ENCODE measurements around the gene CD164L2. TPM values are rescaled to one million over a fixed set of nuclear protein-coding genes. Genes with fewer than 3 reads are reported as not detected.
A peak's percentile ranks its signal among the peaks of the same experiment; 100 is the strongest.

CD164L2 gene
- total RNA-seq, 4 donors from 2014 or later: not detected

DNA sequence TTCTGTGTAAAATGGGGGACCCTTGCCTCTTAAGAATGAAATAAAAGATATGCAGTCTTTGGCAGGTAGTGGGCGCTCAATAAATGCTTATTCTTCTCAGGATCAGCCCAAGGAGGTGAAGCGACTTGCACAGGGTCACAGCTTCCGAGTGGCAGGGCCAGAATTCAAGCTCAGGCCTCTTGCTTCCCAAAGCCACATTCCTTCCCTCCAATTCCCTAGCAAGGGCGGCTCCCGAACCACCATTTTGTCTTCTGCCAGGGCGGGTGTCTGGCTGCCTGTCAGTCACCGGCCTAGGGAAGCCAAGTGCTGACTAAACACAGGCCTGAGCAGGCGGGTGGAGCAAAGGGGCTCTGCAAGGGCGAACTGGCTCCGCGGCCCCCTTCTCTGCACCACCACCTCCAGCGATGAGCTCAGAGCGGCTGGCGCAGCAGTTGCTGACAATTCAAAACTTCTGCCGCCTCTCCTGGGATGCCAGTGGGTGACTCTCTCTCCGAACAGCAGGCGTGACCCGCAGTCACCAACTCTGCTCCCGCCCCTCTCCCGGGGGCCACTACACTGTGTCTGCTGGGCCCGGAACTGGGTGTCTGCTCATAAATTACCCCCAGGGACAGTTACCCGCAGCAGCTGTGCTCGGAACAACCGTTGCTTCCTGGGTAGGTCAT lies 20.1 kb upstream of the CD164L2 start:
- peak; percentile 95 for DNase-seq (ENCODE audit: extremely low spot score)
- TF ChIP-seq, protein P1, sequence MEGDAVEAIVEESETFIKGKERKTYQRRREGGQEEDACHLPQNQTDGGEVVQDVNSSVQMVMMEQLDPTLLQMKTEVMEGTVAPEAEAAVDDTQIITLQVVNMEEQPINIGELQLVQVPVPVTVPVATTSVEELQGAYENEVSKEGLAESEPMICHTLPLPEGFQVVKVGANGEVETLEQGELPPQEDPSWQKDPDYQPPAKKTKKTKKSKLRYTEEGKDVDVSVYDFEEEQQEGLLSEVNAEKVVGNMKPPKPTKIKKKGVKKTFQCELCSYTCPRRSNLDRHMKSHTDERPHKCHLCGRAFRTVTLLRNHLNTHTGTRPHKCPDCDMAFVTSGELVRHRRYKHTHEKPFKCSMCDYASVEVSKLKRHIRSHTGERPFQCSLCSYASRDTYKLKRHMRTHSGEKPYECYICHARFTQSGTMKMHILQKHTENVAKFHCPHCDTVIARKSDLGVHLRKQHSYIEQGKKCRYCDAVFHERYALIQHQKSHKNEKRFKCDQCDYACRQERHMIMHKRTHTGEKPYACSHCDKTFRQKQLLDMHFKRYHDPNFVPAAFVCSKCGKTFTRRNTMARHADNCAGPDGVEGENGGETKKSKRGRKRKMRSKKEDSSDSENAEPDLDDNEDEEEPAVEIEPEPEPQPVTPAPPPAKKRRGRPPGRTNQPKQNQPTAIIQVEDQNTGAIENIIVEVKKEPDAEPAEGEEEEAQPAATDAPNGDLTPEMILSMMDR (IDR thresholded peaks at IDR 0.05): peak in 1 of 3 experiments; percentile 17
- TF ChIP-seq EP300 (IDR thresholded peaks at IDR 0.05) (no peak), POLR2AphosphoS5 (IDR thresholded peaks at IDR 0.05) (peak; percentile 36 to 37)
- WGBS: 27% methylated on average over 18 of the region's 24 CpGs
- Histone ChIP-seq H3K27ac (replicated peaks in 1 of 4) (peak overlapping the region; percentile 73 to 79 (median 76)), H3K9me3 (no peaks in the 10 kb centered on the region), H3K36me3 (peaks cover 8 to 24% (median 21%) of the 10 kb centered on the region in 4 donors), H3K4me1 (peaks cover 78 to 88% (median 82%) of the 10 kb centered on the region in 4 donors), H3K27me3 (no peaks in the 10 kb centered on the region), H3K4me3 (peak overlapping the region in 3 of 4 donors; percentile 7 to 41 (median 9))
- intact Hi-C loops (cut with DNase I): loop anchor here (5.0 kb wide), 1 partner anchor 204 kb away; no protein-coding TSS in a partner anchor

DNA sequence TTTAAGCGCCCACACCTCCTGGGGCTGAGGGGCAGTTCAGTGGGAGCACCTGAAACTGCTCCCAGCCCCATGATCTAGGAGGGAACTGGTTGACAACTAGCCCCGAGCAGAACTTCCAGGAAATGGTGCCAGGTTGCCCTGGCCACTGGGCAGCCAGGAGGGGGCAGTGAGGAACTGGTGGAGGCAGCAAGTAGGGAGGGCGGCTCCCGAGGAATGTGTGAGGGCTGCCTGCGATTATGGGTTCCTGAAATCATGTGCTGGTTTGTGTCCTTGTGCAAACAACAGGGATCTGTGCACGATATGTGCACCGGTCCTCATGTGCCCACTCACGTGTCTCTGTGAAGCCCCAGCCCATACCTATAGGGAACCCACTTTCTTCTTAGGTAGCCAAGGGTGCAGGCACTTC lies 19.2 kb upstream of the CD164L2 start:
- WGBS: 29% methylated on average over 8 of the region's 8 CpGs
- TF ChIP-seq POLR2A (IDR thresholded peaks at IDR 0.05; ENCODE audit: low read depth): no peak
- TF ChIP-seq, protein P1 (IDR thresholded peaks at IDR 0.05): peak; percentile 71 to 82 (median 73)
- peak; percentile 67 to 78 for TF ChIP-seq POLR2AphosphoS5 (IDR thresholded peaks at IDR 0.05)
- TF ChIP-seq EP300 (IDR thresholded peaks at IDR 0.05): no peak
- Histone ChIP-seq H3K4me3 (no peak overlapping the region), H3K27ac (replicated peaks in 1 of 4) (peak overlapping the region; percentile 73 to 79 (median 76)), H3K4me1 (peaks cover 82 to 87% (median 84%) of the 10 kb centered on the region in 4 donors), H3K36me3 (peaks cover 0 to 15% (median 13%) of the 10 kb centered on the region in 4 donors), H3K27me3 (no peaks in the 10 kb centered on the region), H3K9me3 (no peaks in the 10 kb centered on the region)
- intact Hi-C loops (cut with DNase I): loop anchor here (5.0 kb wide), 1 partner anchor 205 kb away; no protein-coding TSS in a partner anchor
- DNase-seq (ENCODE audit: extremely low spot score): peak; percentile 95

DNA sequence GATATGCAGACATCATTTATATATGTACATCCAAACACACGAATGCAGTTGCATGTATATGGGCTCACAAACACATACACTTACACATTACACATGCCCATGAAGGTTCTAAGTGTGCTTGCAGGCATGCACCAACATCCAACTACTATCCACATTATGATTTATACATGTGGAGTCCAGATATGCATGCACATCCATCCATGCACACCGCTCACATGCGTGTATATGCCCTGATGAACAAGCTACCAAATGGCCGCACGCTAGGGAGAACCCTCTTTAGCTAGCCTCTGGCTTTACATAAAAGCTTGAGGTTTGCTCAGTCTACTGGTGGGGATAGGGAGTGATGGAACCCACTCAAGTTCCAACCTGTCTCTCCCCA lies 17.8 kb upstream of the CD164L2 start:
- no peak for DNase-seq (ENCODE audit: extremely low spot score)
- 75% methylated on average over 1 of the region's 5 CpGs for WGBS
- Histone ChIP-seq H3K27me3 (no peaks in the 10 kb centered on the region), H3K4me3 (no peak overlapping the region), H3K36me3 (peaks cover 0 to 1% (median under 1%) of the 10 kb centered on the region in 4 donors), H3K4me1 (peaks cover 73 to 86% (median 81%) of the 10 kb centered on the region in 4 donors), H3K9me3 (no peaks in the 10 kb centered on the region), H3K27ac (replicated peaks in 1 of 4) (no peak overlapping the region)
- intact Hi-C loops (cut with DNase I): loop anchor here (5.0 kb wide), 1 partner anchor 206 kb away; no protein-coding TSS in a partner anchor
- TF ChIP-seq POLR2AphosphoS5 (IDR thresholded peaks at IDR 0.05) (peak in 1 of 2 donors; percentile 41), EP300 (IDR thresholded peaks at IDR 0.05) (no peak)

DNA sequence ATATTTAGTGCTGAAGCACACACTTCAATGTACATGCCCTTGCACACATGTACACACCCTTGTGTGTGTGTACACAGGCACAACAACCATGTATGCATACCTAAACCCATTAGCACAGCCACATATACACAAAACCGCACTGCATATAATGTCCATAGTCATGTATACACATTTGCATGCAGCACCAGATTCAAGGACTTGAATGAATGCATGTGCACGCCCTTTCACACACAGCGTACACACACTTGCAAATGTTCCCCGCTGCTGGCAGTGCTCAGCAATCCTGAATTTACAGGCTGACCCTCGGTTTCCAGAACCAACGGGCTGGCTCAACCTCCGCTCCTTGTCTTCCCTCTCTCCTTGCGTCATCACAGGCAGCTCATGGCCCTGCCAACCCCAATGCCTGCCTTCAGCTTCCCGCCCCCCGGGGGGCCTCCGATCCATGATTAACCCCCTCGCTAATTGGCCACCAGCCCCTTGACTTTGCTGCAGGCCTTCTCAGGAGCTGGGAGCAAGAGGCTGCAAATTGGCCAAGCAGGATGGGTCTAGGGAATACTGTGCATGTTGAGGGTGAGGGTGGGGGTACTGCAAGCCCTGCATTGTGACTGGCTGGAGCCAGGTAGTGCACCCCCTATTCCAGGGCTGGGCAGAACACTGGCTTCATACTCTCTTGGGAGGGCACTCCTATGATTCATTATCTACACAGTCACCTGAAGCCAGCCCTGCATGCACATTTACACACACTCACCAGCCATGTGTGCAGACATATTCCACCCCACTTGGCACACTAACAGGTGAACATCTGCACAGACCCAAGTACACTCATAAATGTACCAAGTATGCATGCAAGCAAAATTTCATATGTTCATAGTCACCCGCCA lies 17.2 kb upstream of the CD164L2 start:
- peaks cover 72 to 86% (median 79%) of the 10 kb centered on the region in 4 donors for H3K4me1 ChIP-seq
- H3K36me3 ChIP-seq: no peaks in the 10 kb centered on the region
- no peaks in the 10 kb centered on the region for H3K27me3 ChIP-seq
- no peak overlapping the region for H3K27ac ChIP-seq (replicated peaks in 1 of 4)
- TF ChIP-seq EP300 (IDR thresholded peaks at IDR 0.05): no peak
- peak in 1 of 2 donors; percentile 68 for TF ChIP-seq POLR2AphosphoS5 (IDR thresholded peaks at IDR 0.05)
- no peaks in the 10 kb centered on the region for H3K9me3 ChIP-seq
- intact Hi-C loops (cut with DNase I): loop anchor here (5.0 kb wide), 1 partner anchor 207 kb away; no protein-coding TSS in a partner anchor
- no peak for DNase-seq (ENCODE audit: extremely low spot score)
- WGBS: 42% methylated on average over 13 of the region's 13 CpGs
- H3K4me3 ChIP-seq: no peak overlapping the region

DNA sequence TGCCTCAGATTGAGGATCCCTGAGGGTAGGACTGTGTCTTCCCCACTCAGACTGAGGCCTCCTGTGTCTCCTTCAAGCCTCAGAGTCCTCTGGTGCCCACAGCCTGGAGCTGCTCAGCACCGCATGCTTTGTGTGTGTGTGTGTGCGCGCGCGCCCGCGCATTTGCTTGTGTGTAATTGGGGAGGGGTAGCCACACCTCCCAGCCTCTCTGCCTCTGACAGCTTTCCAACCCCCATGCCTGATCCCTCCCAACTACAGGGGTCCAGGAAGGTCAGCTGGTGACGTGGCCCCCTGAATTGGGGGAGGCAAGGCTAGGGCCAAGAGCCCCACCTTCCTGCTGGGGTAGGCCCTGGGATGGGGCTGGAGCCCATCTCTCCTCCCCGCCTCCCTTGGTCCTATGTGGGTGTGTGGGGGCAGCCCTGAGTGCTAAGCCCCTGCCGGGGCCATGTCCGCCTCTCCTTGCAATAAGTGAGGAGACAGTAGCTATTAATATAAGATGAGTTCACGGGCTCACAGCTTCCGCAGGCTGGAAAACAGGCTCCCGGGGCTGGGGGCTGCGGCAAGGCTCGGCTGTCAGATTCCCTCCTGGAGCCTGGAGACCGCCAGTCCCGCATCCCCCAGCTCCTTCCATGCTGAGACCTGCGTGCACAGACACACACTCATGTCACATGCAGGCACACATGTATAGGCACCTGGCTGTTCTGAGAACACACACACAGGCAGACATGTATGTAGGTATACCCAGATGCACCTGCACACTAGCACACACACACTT lies 16.3 kb upstream of the CD164L2 start:
- WGBS: 44% methylated on average over 18 of the region's 19 CpGs
- H3K27ac ChIP-seq (replicated peaks in 1 of 4): no peak overlapping the region
- H3K4me1 ChIP-seq: peaks cover 67 to 79% (median 72%) of the 10 kb centered on the region in 4 donors
- H3K4me3 ChIP-seq: no peak overlapping the region
- H3K27me3 ChIP-seq: no peaks in the 10 kb centered on the region
- no peak for DNase-seq (ENCODE audit: extremely low spot score)
- H3K9me3 ChIP-seq: no peaks in the 10 kb centered on the region
- intact Hi-C loops (cut with DNase I): loop anchor here (5.0 kb wide), 1 partner anchor 208 kb away; no protein-coding TSS in a partner anchor
- H3K36me3 ChIP-seq: no peaks in the 10 kb centered on the region
- TF ChIP-seq EP300 (IDR thresholded peaks at IDR 0.05) (no peak), POLR2A (IDR thresholded peaks at IDR 0.05; ENCODE audit: low read depth) (no peak), POLR2AphosphoS5 (IDR thresholded peaks at IDR 0.05) (peak in 1 of 2 donors; percentile 30)
- TF ChIP-seq, protein P1 (IDR thresholded peaks at IDR 0.05): no peak
